ENCODE data around the gene STN1. TPM values are rescaled to one million over a fixed set of nuclear protein-coding genes. Genes with fewer than 3 reads are reported as not detected.

The STN1 gene
- polyA plus RNA-seq, 1 of the 3 experiments (the other 2 are of a cell fraction), result 22.1 TPM

DNA sequence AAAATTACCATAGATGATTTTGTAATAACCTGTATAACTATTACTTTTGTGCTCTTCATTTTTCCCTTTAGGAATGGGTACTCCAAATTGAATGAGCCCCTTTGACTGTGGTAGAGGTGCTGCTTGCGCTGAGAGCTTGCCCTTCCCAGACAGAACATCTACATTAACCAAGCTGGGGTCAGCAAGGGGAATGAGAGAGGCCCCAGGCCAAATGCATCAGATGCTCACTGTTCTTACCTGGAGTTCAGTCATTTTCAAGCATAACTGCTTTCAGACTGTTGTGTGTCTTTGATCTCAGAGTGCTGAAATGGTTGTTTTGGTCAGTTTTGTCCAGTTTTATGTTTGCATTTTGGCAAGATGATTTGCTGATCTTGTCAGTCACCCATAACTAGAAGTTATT is 7.6 kb upstream of the STN1 start:
- H3K9me2 ChIP-seq, result no peaks in the 10 kb centered on the region
- peaks cover 0 to 11% of the 10 kb centered on the region in 2 experiments; a peak in 1 of 4 replicates for H3K4me1 ChIP-seq (ENCODE audit: control insufficient read depth in 1 of 2, insufficient read depth in 2 of 2, low read depth in 1 of 2, low read length in 1 of 2)
- ChIA-PET POLR2A (no interaction called here), CTCF (no interaction called here)
- no peaks in the 10 kb centered on the region for H3K27me3 ChIP-seq (ENCODE audit: insufficient read depth)
- no peak overlapping the region for H3K27ac ChIP-seq (ENCODE audit: low read depth in 2 of 2, low read length in 1 of 2)
- no peak overlapping the region for H3K9ac ChIP-seq
- DNase-seq, result no peak
- no peaks in the 10 kb centered on the region for H3K9me3 ChIP-seq
- H2AFZ ChIP-seq (ENCODE audit: low read depth), result no peak overlapping the region
- TF ChIP-seq CHD2 (IDR thresholded peaks at IDR 0.05; ENCODE audit: low read length, partially characterized antibody) (no peak), MXI1 (IDR thresholded peaks at IDR 0.05; ENCODE audit: low read depth, low read length) (no peak), RAD21 (IDR thresholded peaks at IDR 0.05; ENCODE audit: low read length) (no peak), POLR2AphosphoS5 (IDR thresholded peaks at IDR 0.05; ENCODE audit: low read depth, low read length) (no peak), GABPA (IDR thresholded peaks at IDR 0.05; ENCODE audit: low read depth) (no peak), EZH2phosphoT487 (IDR thresholded peaks at IDR 0.05; ENCODE audit: borderline replicate concordance, low read depth) (no peak), NRF1 (IDR thresholded peaks at IDR 0.05; ENCODE audit: low read depth, low read length) (no peak), NFIC (IDR thresholded peaks at IDR 0.05; ENCODE audit: borderline replicate concordance) (no peak), GATA2 (CRISPR knock-in tag; IDR thresholded peaks at IDR 0.05) (no peak), USF2 (IDR thresholded peaks at IDR 0.05; ENCODE audit: borderline replicate concordance, low read depth, low read length) (no peak), RFX5 (IDR thresholded peaks at IDR 0.05; ENCODE audit: low read length) (no peak), RXRA (IDR thresholded peaks at IDR 0.05; ENCODE audit: borderline replicate concordance, low read depth) (no peak), TEAD4 (IDR thresholded peaks at IDR 0.05; ENCODE audit: borderline replicate concordance, insufficient read depth) (no peak)
- TF ChIP-seq, protein P1, sequence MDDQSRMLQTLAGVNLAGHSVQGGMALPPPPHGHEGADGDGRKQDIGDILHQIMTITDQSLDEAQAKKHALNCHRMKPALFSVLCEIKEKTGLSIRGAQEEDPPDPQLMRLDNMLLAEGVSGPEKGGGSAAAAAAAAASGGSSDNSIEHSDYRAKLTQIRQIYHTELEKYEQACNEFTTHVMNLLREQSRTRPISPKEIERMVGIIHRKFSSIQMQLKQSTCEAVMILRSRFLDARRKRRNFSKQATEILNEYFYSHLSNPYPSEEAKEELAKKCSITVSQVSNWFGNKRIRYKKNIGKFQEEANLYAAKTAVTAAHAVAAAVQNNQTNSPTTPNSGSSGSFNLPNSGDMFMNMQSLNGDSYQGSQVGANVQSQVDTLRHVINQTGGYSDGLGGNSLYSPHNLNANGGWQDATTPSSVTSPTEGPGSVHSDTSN (IDR thresholded peaks at IDR 0.05), result no peak
- no peaks in the 10 kb centered on the region for H3K36me3 ChIP-seq (replicated peaks in 1 of 2; ENCODE audit: control insufficient read depth in 1 of 2, insufficient read depth in 2 of 2, low read length in 1 of 2)
- WGBS (ENCODE audit: low lambda C conversion rate), result 89% methylated on average over 1 of the region's 1 CpG
- H4K20me1 ChIP-seq (ENCODE audit: insufficient read depth), result no peaks in the 10 kb centered on the region
- no peak overlapping the region for H3K4me2 ChIP-seq
- H3F3A ChIP-seq (replicated peaks; ENCODE audit: insufficient read depth), result no peaks in the 10 kb centered on the region
- H3K79me2 ChIP-seq (ENCODE audit: insufficient read depth), result no peaks in the 10 kb centered on the region
- no peak overlapping the region for H3K4me3 ChIP-seq (ENCODE audit: low read depth in 2 of 2, low read length in 1 of 2)

DNA sequence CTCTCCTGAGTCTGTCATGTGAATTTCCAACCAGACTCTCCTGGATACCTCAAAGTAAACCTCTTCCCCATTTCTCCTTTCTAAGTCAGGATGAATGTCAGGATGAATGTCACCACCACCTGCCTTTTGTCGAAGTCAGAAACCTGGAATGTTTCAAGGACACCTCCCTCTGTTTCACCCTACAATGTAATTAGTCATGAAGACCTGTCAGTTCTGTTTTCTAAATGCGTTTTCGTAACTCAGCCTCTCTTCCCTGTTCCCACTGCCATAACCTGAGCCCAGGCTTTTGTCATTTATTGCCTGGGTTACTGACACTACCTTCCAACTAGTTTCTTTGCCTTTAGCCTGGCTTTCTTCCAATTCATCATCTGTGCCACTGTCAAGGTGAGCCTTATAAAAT is 5.5 kb upstream of the STN1 start:
- Histone ChIP-seq H3K27ac (ENCODE audit: low read depth in 2 of 2, low read length in 1 of 2) (no peak overlapping the region), H3K4me2 (no peak overlapping the region), H2AFZ (ENCODE audit: low read depth) (no peak overlapping the region), H3K4me3 (ENCODE audit: low read depth in 2 of 2, low read length in 1 of 2) (no peak overlapping the region), H3K27me3 (ENCODE audit: insufficient read depth) (no peaks in the 10 kb centered on the region), H3K36me3 (replicated peaks in 1 of 2; ENCODE audit: control insufficient read depth in 1 of 2, insufficient read depth in 2 of 2, low read length in 1 of 2) (no peaks in the 10 kb centered on the region), H3K4me1 (ENCODE audit: control insufficient read depth in 1 of 2, insufficient read depth in 2 of 2, low read depth in 1 of 2, low read length in 1 of 2) (peaks cover 3 to 7% of the 10 kb centered on the region in 2 experiments; a peak in 2 of 4 replicates), H3K9ac (no peak overlapping the region), H3F3A (replicated peaks; ENCODE audit: insufficient read depth) (peaks cover 6% of the 10 kb centered on the region), H3K9me3 (no peaks in the 10 kb centered on the region), H3K79me2 (ENCODE audit: insufficient read depth) (no peaks in the 10 kb centered on the region), H3K9me2 (no peaks in the 10 kb centered on the region), H4K20me1 (ENCODE audit: insufficient read depth) (no peaks in the 10 kb centered on the region)
- no peak for DNase-seq
- ChIA-PET POLR2A (no interaction called here), CTCF (no interaction called here)
- WGBS (ENCODE audit: low lambda C conversion rate), result 83% methylated on average over 3 of the region's 3 CpGs
- no peak for TF ChIP-seq FOXM1 (IDR thresholded peaks at IDR 0.05; ENCODE audit: low read depth)
- TF ChIP-seq ZBTB33 (IDR thresholded peaks at IDR 0.05; ENCODE audit: borderline replicate concordance, low read depth), result no peak
- TF ChIP-seq REST (IDR thresholded peaks at IDR 0.05; ENCODE audit: low read depth, low read length), result no peak
- no peak for TF ChIP-seq IRF3 (IDR thresholded peaks at IDR 0.05; ENCODE audit: low read depth, low read length)
- no peak for TF ChIP-seq SMC3 (IDR thresholded peaks at IDR 0.05; ENCODE audit: low read depth, low read length)
- TF ChIP-seq CHD2 (IDR thresholded peaks at IDR 0.05; ENCODE audit: low read length, partially characterized antibody), result no peak
